ENCODE results near the gene CPLX1.

CPLX1 gene

DNA sequence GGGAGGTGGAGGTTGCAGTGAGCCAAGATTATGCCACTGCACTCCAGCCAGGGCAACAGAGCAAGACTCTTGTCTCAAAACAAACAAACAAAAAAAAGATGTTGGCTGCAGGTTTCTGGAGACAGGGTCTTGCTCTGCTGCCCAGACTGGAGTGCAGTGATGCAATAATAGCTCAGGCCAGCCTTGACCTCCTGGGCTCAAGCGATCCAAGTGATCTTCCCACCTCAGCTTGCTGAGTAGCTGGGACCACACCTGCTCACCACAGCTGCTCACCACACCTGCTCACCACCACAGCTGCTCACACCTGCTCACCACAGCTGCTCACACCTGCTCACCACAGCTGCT is 29.9 kb upstream of the CPLX1 start:
- DNase-seq (ENCODE audit: insufficient read length, low spot score): no peak
- TF ChIP-seq, protein P1, sequence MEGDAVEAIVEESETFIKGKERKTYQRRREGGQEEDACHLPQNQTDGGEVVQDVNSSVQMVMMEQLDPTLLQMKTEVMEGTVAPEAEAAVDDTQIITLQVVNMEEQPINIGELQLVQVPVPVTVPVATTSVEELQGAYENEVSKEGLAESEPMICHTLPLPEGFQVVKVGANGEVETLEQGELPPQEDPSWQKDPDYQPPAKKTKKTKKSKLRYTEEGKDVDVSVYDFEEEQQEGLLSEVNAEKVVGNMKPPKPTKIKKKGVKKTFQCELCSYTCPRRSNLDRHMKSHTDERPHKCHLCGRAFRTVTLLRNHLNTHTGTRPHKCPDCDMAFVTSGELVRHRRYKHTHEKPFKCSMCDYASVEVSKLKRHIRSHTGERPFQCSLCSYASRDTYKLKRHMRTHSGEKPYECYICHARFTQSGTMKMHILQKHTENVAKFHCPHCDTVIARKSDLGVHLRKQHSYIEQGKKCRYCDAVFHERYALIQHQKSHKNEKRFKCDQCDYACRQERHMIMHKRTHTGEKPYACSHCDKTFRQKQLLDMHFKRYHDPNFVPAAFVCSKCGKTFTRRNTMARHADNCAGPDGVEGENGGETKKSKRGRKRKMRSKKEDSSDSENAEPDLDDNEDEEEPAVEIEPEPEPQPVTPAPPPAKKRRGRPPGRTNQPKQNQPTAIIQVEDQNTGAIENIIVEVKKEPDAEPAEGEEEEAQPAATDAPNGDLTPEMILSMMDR (IDR thresholded peaks at IDR 0.05; ENCODE audit: insufficient read depth, missing control alignments): no peak
- FAIRE-seq: no peak

DNA sequence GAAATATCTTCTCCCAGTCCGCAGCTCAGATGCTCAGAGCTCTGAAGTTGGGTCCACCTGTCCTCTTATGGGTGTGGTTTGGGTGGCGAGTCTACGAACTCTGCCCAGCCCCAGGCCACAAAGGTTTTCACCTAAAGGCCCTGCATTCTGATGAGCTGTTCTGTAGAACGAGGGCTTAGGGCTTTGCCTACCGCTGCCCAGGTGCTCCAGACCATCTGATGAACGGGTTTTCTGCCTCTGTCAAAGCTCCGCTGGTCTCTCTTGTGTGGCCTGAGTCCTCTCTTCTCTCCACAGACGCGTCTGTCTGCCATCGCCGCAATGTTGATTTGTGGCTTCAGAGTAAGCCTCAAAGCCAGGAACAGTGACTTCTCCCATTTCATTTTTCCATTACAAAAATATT is 28.4 kb upstream of the CPLX1 start:
- TF ChIP-seq, protein P1 (IDR thresholded peaks at IDR 0.05; ENCODE audit: insufficient read depth, missing control alignments): no peak
- DNase-seq (ENCODE audit: insufficient read length, low spot score) (no peak), FAIRE-seq (no peak)

DNA sequence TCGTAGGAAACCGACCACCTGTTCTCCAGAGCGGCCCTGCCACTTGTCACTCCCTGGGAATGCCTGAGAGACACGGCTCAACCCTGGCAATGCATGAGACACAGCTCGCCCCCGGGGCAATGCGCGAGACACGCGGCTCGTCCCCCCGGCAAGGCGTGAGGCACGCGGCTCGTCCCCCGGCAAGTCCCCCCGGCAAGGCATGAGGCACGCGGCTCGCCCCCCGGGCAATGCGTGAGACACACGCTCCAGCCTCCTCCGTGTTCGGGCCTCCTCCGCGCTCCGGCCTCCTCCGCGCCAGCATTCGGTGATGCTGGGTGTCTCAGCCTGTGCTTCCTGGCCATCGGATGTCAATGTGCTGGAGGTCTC is 27.5 kb upstream of the CPLX1 start:
- DNase-seq (ENCODE audit: insufficient read length, low spot score) (no peak), FAIRE-seq (no peak)
- TF ChIP-seq, protein P1 (IDR thresholded peaks at IDR 0.05; ENCODE audit: insufficient read depth, missing control alignments): no peak

DNA sequence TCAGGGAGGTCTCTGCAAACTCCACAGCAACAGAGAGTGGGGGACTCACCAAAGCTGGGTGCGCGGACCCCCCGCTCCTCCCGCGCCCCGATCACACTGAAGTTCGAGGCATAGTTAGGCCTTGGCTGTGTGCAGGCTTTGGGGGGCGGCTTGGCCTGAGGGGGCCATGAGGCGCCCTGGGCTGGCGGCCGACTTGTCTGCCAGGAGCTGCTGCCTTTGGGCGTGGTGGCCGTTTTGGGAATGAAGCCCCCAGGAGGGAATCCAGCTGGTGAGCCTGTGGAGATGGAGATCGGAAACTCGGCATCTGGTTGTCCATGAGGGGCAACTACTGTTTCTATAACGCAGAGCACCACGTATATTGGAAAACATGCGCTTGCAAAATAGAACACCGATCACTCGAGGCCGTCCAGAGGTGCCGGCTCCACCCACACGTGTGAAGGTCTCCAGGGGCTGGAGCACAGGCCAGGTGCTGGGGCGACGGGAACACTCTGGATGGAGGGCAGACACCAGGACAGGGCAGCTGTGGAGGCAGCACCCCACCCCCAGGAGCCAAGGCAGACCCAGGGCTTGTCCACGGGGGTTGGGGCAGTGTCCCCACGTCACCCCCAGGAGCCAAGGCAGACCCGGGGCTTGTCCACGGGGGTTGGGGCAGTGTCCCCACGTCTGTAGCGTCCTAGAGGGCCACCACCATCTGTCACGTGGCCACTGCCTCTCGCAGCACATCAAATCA is 25.9 kb upstream of the CPLX1 start:
- DNase-seq (ENCODE audit: insufficient read length, low spot score): no peak
- TF ChIP-seq, protein P1 (IDR thresholded peaks at IDR 0.05; ENCODE audit: insufficient read depth, missing control alignments): no peak
- FAIRE-seq: no peak

DNA sequence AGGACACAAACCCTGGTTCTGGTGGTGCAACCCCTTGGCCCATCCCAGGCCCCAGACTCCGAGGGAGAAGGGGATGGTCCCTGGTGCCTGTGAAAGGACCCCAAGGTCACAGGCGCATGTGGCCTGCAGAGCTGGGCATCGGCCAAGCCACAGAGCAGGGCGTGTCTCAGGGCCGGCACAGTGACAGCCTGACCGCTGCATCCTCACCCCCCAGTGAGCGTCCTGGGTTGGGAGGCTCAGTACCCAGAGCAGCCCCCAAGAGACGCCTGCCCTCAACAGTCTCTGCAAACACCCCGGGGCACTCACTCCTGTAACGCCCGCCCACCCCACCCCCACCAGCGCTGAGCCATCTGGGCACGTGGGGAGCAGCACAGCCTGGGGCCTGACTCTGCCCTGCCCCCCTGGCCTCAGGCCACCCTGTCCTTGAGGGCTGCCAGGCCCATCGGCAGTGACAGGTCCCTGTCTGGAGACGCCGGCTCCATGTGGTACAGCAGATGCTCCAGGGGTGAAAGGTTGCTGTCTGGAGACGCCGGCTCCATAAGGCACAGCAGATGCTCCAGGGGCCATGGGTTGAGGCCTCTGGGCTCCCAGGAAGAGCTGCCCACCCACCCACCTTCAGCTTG is 24.5 kb upstream of the CPLX1 start:
- FAIRE-seq (no peak), DNase-seq (ENCODE audit: insufficient read length, low spot score) (no peak)
- TF ChIP-seq, protein P1 (IDR thresholded peaks at IDR 0.05; ENCODE audit: insufficient read depth, missing control alignments): no peak

DNA sequence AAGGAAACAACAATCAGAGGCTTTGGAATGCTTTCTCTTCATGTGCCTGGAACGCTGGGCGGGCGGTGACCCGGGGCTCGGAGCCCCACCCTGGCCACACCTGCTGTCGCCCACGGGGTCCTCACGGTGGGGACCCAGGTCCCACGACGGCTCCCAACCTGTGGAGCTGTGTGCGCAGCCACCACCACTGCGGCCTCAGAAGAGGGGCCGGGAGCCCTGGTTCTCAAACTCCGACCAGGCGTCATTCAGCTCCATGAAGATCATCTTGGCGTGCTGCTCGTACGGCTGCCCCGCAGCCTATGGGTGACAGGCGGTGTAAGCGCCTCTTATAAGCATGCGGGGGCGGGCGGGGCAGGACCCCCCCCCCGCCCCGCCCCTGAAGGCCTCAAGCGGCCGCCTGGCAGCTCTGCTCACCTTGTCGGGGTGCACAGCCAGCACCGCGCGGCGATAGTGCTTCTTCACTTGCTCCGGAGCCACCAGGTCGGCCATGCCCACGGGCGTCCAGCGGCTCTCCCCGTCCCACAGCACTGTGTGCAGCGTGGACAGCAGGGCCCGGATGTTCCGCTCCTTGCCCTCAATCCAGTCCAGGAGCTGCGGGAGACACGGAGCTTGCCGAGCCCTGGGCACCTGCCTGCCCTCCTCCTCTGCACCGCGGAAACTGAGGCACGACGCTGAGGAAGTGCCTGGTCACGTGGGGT is 23.7 kb upstream of the CPLX1 start:
- TF ChIP-seq, protein P1 (IDR thresholded peaks at IDR 0.05; ENCODE audit: insufficient read depth, missing control alignments): no peak
- FAIRE-seq (no peak), DNase-seq (ENCODE audit: insufficient read length, low spot score) (no peak)

Data from D721Med (cell line).